Heart left ventricle (tissue), 16 donors: ENCODE measurements around the gene ACSF2. TPM values are rescaled to one million over a fixed set of nuclear protein-coding genes. Genes with fewer than 3 reads are reported as not detected.

Experiments
- ATAC-seq, 4 donors: fragments of 200-7000 bp; cut with Tn5 transposase; one replicate each; pipeline ENCODE4 v1.9.1; 2020 to 2022; ENCODE audit warnings: moderate library complexity in 4 of 4, mild to moderate bottlenecking in 3 of 4, moderate number of reproducible peaks in 1 of 4
- DNase-seq, 5 donors: peaks; one replicate each; pipeline ENCODE4 v3.0.0-alpha.2; 2020
- H3K27ac ChIP-seq, 12 donors: fragments of 200-600 bp; sonication (generic) in 4 of 12; one replicate each; pipeline versions ENCODE4 v1.5.0 to v1.8.0; 2016 to 2022; ENCODE audit warnings: mild to moderate bottlenecking in 2 of 12
- H3K27me3 ChIP-seq, 9 donors: fragments of 200-600 bp; sonication (generic) in 2 of 9; one replicate each; pipeline versions ENCODE4 v1.5.1 to v1.8.0; 2016 to 2022; ENCODE audit warnings: mild to moderate bottlenecking in 3 of 9
- H3K36me3 ChIP-seq, 9 donors: fragments of 200-600 bp; sonication (generic) in 2 of 9; one replicate each; pipeline versions ENCODE4 v1.5.0 to v1.8.0; 2018 to 2022; ENCODE audit warnings: mild to moderate bottlenecking in 2 of 9
- H3K4me1 ChIP-seq, 12 donors: fragments of 200-600 bp; sonication (generic) in 4 of 12; one replicate each; pipeline versions ENCODE4 v1.5.0 to v1.8.0; 2016 to 2022; ENCODE audit warnings: mild to moderate bottlenecking in 3 of 12
- H3K4me3 ChIP-seq, 12 donors: fragments of 200-600 bp; sonication (generic) in 4 of 12; one replicate each; pipeline versions ENCODE4 v1.5.0 to v1.8.0; 2017 to 2022; ENCODE audit warnings: mild to moderate bottlenecking in 9 of 12, moderate library complexity in 4 of 12
- H3K9me3 ChIP-seq, 12 donors: fragments of 200-600 bp; sonication (generic) in 4 of 12; one replicate each; pipeline versions ENCODE4 v1.5.0 to v1.8.0; 2016 to 2022; ENCODE audit warnings: mild to moderate bottlenecking in 1 of 12
- POLR2A ChIP-seq, 2 donors: fragments of 450-650 bp; IDR thresholded peaks; one replicate each; pipeline ENCODE4 v1.6.1; 2017; ENCODE audit warnings: antibody characterized with exemption in 2 of 2, mild to moderate bottlenecking in 2 of 2, moderate library complexity in 2 of 2
- WGBS, 4 donors: extraction: QIAGEN DNeasy Blood & Tissue Kit in 2 of 4; methylation state at CpG; one replicate each; pipeline versions ENCODE4 v1.1.5 to v1.1.7; 2013 to 2018; 5-methylcytosine and 5-hydroxymethylcytosine counted together
- intact Hi-C, 10 donors: fragments of 100-400 bp; cut with DNase I; formaldehyde crosslinking; loops; one replicate each; pipeline versions ENCODE4 v1.11.1 to v1.14.2; 2022
- polyA plus RNA-seq, 2 donors: library from polyadenylated mRNA; stranded (reverse); fragments of 200-250 nt; gene quantifications; one replicate each; pipeline ENCODE4 v1.2.3, GENCODE V29; 2013
- total RNA-seq, 9 donors: library from RNA; depleted of rRNA in 2 of 9; stranded (reverse); fragments of >200 nt in 2 of 9; fragmentation: NEBNext Ultra II Directional in 3 of 9; extraction: Animal tissue kit (Norgen Biotek cat#: 25700) in 3 of 9; gene quantifications; one replicate each; pipeline versions ENCODE4 v1.1.0 to v1.2.4, GENCODE V29; 2016 to 2023
- TF ChIP-seq, protein P1 (sequence below), 12 donors: fragments of 200-600 bp; sonication (generic) in 4 of 12; IDR thresholded peaks; one replicate each; pipeline versions ENCODE4 v1.5.0 to v1.8.0; 2018 to 2022; ENCODE audit warnings: antibody characterized with exemption in 12 of 12, mild to moderate bottlenecking in 5 of 12
- donor health status: ischemic (EF 13 %, LVEDD 7.1; RV severe dilation, severe dysfunction).
- donor health status: healthy with polysubstance abuse.
- donor health status: DM: no; HTN: yes; CAD: no.
- donor health status: DM: no; HTN: no; CAD: no.
- donor health status: ischemic (EF 25% LVEDD 6.9; RV normal size, moderate dysfunction).
- donor health status: ischemic (EF 25% LVEDD 5.7; RV mildly dilated, moderate dysfunction).
- donor health status: healthy.
- donor health status: DM: yes; HTN: yes; CAD: no.
- donor health status: ischemic (EF 35%, LVEDD 5.7; RV mildly dilated, moderate dysfunction).
- donor health status: nonischemic (EF 11% LVEDD 7.7; RV severe dilation, severe dysfunction).
- donor health status: DM: yes; HTN: yes; CAD: no.
- donor health status: PGD.
- donor health status: ischemic (EF 29% LVEDD 5.4; RV normal size, mild dysfunction).
- donor health status: nonischemic (EF 23%, LVEDD 6.1; RV moderate dilation, normal function).

Gene ACSF2
- total and polyA plus RNA-seq, 11 donors = 6.5 to 31.6 (median 17.4) TPM

DNA sequence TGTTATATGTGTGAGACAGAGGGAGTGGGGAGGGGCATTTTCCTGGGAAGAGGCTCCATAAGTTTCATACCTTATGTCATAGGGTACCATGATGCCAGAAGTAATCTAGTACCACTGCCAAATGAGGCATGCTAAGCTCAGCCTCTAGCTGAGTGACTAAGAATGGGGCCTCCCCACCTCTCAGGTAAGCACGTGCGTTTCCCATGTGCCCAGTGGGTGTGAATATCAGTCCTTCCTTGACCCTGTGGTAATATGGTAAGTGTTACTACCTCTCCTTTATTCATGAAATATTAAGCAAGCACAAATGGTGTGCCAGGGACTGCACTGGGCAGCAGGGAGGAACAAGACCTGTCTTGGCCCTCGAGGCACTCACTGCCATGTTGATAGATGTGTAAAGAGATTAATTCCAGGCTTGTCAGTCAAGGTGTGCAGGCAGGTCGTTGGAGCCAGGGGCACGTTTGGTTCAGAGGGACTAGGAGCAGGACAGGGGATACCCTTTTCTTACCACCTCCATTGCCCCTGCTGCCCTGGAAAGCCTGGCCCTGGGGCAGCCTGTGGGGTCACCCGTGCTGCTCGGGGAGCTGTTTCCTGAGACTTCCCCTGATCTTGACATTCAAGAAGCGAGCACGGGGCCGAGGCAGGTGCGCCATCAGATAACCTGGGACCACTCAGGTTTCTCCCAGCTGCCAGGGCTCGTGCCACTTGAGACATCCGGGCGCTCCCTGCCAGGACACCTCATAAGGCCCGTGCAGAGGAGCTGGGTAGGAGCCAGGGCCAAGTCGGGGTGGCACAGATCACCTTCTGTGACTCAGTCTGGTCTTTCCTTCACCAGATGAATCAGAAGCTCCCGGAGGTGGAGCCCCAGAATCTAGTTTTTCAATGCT, 61.4 kb downstream of the ACSF2 start:
- intact Hi-C loops = loop anchor here in 6 of 10 donors (5.0 to 10.0 kb wide), 6 partner anchors 45 to 207 kb away; partner anchors contain the start of gene EPN3 (in 1 of the 6)
- Histone ChIP-seq H3K36me3 (peaks cover 0 to 50% (median 40%) of the 10 kb centered on the region in 9 donors), H3K27me3 (no peaks in the 10 kb centered on the region), H3K27ac (no peak overlapping the region), H3K4me1 (peaks cover 0 to 11% (median 7%) of the 10 kb centered on the region in 12 donors), H3K9me3 (no peaks in the 10 kb centered on the region), H3K4me3 (no peak overlapping the region)
- TF ChIP-seq, protein P1, sequence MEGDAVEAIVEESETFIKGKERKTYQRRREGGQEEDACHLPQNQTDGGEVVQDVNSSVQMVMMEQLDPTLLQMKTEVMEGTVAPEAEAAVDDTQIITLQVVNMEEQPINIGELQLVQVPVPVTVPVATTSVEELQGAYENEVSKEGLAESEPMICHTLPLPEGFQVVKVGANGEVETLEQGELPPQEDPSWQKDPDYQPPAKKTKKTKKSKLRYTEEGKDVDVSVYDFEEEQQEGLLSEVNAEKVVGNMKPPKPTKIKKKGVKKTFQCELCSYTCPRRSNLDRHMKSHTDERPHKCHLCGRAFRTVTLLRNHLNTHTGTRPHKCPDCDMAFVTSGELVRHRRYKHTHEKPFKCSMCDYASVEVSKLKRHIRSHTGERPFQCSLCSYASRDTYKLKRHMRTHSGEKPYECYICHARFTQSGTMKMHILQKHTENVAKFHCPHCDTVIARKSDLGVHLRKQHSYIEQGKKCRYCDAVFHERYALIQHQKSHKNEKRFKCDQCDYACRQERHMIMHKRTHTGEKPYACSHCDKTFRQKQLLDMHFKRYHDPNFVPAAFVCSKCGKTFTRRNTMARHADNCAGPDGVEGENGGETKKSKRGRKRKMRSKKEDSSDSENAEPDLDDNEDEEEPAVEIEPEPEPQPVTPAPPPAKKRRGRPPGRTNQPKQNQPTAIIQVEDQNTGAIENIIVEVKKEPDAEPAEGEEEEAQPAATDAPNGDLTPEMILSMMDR (IDR thresholded peaks at IDR 0.05) = no peak
- TF ChIP-seq POLR2A (IDR thresholded peaks at IDR 0.05) = no peak
- 84 to 92% (median 87%) methylated on average over 14 to 17 of the region's 17 CpGs for WGBS, 4 donors
- DNase-seq (peak in 1 of 5 donors; percentile 16), ATAC-seq (no peak)

DNA sequence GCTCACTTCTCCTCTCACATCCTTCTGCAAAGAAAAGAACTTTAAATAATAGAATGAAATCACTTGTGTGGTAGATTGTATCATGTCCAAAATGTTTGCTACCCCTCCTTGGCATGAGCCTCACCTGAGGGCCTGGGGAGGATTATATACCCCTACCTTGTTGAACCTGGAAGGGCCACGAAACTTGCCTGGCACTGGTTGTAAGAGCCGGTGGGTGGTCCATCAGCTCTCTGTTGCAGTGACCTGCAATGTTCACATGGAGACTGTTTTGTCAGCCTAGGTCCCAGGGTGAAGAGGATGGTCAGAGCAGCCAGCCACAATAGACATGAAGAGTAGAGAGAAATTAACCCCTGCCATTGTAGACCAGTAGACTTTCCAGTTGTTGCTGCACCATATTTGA, 62.9 kb downstream of the ACSF2 start:
- Histone ChIP-seq H3K4me3 (no peak overlapping the region), H3K36me3 (peaks cover 0 to 40% (median 33%) of the 10 kb centered on the region in 9 donors), H3K27ac (no peak overlapping the region), H3K9me3 (no peaks in the 10 kb centered on the region), H3K27me3 (no peaks in the 10 kb centered on the region), H3K4me1 (no peaks in the 10 kb centered on the region)
- 91 to 97% (median 93%) methylated on average over 2 of the region's 2 CpGs for WGBS, 4 donors
- DNase-seq (no peak), ATAC-seq (no peak)
- TF ChIP-seq POLR2A (IDR thresholded peaks at IDR 0.05) = no peak
- TF ChIP-seq, protein P1 (IDR thresholded peaks at IDR 0.05) = no peak
- intact Hi-C loops = loop anchor here in 6 of 10 donors (5.0 to 10.0 kb wide), 6 partner anchors 43 to 206 kb away; partner anchors contain the start of gene EPN3 (in 1 of the 6)

DNA sequence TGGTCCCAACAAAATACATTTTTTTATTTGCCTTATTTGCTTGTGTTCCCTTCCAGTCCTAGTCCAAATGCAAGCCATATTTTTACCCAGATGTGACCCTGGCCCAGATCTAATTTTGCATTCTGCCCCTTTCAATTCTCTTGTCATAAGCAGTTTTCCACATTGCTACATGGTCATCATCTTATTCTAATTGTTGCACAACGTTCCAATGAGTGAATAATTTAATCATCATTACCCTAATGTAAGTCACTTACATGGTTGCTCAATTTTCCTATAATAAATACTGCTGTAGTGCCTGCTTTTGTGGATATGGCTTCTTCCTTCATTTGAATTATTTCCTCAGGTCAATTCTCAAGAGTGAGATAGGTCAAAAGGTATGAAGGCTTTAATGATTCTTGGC, 65.5 kb downstream of the ACSF2 start:
- TF ChIP-seq, protein P1 (IDR thresholded peaks at IDR 0.05) = no peak
- no peak for TF ChIP-seq POLR2A (IDR thresholded peaks at IDR 0.05)
- intact Hi-C loops = no loop called here
- no peak for DNase-seq
- no peaks in the 10 kb centered on the region for H3K27me3 ChIP-seq
- H3K4me1 ChIP-seq = no peaks in the 10 kb centered on the region
- H3K9me3 ChIP-seq = no peaks in the 10 kb centered on the region
- WGBS, 4 donors = 55 to 70% (median 59%) methylated on average over 1 of the region's 1 CpG
- no peak overlapping the region for H3K27ac ChIP-seq
- no peak overlapping the region for H3K4me3 ChIP-seq
- peaks cover 0 to 14% (median 9%) of the 10 kb centered on the region in 9 donors for H3K36me3 ChIP-seq
- no peak for ATAC-seq

DNA sequence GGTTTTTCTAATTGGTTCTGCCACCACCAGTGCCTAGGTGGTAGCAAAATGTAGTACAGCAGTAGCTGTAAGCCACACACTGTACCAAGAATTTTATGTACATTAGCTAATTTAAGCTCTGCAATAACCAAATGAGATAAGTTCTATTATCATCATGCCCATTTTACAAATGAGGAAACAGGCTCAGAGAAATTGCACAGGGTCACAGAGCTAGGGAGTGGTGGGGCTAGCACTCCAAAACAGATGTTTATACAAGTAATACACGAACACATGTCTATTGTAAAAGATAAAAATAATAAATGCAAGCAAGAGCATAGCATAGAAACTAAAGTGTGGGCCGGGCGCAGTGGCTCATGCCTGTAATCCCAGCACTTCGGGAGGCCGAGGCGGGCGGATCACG, 66.2 kb downstream of the ACSF2 start:
- no peaks in the 10 kb centered on the region for H3K9me3 ChIP-seq
- intact Hi-C loops = no loop called here
- no peaks in the 10 kb centered on the region for H3K27me3 ChIP-seq
- no peak for DNase-seq
- H3K36me3 ChIP-seq = peaks cover 0 to 7% (median 3%) of the 10 kb centered on the region in 9 donors
- ATAC-seq = no peak
- 87 to 92% (median 91%) methylated on average over 7 to 8 of the region's 8 CpGs for WGBS, 4 donors
- no peak overlapping the region for H3K4me3 ChIP-seq
- H3K27ac ChIP-seq = no peak overlapping the region
- H3K4me1 ChIP-seq = no peaks in the 10 kb centered on the region
- TF ChIP-seq, protein P1 (IDR thresholded peaks at IDR 0.05) = no peak
- TF ChIP-seq POLR2A (IDR thresholded peaks at IDR 0.05) = no peak
